Epithelial cell of prostate (primary cell): ENCODE measurements around the gene ERBB3.
A peak's percentile ranks its signal among the peaks of the same experiment; 100 is the strongest.

Source experiments
- DNase-seq: peaks from one replicate; pipeline ENCODE4 v3.0.0-alpha.2; 2011; ENCODE audit warnings: low read depth, low spot score
- H3K27ac ChIP-seq: fragments of 450-650 bp; 2 replicates; pipeline ENCODE4 v1.5.1; 2017; ENCODE audit warnings: mild to moderate bottlenecking

ERBB3 gene

DNA sequence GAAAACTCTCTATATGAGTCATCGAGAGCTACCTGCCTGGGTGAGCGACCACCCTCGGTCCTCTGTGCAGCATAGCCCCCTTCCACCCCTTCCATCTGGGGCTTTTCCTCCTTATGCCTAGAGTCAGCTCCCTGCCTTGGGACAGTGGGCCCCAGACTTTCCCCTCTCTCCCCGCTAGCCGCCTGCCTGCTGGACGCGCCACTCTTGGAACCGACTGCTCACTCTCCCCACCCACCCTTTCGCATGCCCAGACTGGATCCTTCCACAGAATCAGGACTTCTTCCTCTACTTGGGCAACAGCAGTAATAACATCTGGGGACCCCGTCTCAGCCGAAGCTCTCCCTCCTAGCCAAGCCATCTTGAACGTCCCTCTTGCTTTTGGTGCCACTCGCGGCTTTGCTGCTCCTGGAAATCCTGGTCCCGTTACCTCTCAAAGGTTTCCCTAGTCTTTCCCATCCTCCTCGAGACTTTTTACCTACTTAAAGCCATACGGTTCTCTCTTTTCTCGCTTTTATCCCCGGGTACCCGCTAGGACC is 48.8 kb downstream of the ERBB3 start:
- H3K27ac ChIP-seq, result peak overlapping the region; percentile 81
- DNase-seq, result no peak

DNA sequence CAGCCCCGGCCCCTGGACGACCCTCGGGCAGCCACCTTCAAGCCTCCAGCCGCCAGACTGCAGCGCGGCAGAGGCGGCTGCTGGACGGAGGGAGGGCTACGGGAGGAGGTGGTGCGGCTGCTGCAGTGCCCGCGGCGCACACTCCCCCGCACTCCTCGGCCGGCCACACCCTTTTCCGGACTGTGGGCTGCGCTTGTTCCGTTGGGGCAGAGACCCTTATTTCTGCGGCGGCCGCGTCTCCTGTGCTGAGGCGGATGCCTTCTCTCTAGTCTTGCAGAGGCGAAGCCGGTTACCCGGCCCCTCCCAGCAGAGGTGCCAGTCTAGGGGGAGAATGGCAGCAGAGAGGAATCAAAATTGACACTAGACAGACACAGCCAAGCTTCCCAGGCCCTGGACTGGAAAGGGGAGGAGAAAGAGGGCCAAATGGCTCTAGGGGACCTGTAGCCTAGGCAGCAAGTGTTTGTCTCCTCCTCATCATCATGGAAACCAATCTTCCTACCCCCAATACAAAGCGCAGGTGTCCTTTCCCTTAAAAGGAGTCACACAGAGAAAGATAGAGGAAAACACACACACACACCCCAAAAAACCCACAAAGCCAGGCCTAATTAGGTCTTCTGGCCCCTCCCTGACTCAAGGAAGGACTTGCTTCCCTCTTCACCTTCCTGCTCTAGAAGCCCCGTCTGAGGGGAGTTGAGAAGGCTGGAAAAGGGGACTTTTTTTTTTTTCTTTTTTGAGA is 49.4 kb downstream of the ERBB3 start:
- no peak for DNase-seq
- peak overlapping the region; percentile 81 for H3K27ac ChIP-seq

DNA sequence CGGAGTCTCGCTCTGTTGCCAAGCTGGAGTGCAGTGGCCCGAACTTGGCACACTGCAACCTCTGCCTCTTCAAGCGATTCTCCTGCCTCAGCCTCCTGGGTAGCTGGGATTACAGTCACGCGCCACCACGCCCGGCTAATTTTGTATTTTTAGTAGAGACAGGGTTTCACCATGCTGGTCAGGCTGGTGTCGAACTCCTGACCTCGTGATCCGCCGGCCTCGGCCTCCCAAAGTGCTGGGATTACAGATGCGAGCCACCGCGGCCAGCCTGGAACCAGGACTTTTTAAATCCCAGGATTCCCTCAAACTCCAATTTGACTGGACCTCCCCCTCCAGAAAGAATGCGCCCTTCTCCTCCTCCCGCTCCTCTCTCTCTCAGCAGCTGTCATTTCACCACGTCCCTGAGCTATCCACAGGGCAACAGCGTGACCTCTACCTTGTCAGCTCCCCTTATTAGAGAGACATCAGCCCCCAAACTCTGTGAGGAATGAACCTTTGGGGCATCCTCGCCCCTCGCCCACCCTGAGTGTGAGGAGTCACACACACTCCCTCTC is 50.1 kb downstream of the ERBB3 start:
- DNase-seq, result no peak
- H3K27ac ChIP-seq, result no peak overlapping the region

GRCh38 chr12:56130876-56131275 is 50.9 kb downstream of the ERBB3 start:
- H3K27ac ChIP-seq, result no peak overlapping the region
- no peak for DNase-seq

DNA sequence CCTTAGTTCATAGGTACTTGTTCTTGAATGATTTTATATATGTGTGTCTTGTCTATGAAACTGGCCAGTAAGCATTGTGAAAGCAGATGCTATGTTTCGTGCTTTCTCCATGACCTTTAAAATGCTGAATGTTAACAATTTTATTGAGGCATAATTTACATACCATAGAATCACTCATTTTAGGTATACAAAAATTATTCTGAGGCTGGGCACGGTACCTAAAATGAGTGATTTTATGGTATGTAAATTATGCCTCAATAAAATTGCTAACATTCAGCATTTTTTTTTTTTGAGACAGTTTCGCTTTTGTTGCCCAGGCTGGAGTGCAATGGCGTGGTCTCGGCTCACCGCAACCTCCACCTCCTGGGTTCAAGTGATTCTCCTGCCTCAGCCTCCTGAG is 54.9 kb downstream of the ERBB3 start:
- DNase-seq, result no peak
- no peak overlapping the region for H3K27ac ChIP-seq

- H3K27ac ChIP-seq, result no peak overlapping the region
- no peak for DNase-seq
These were observed 58.0 kb downstream of the ERBB3 start for GRCh38 chr12:56137853-56138571.

DNA sequence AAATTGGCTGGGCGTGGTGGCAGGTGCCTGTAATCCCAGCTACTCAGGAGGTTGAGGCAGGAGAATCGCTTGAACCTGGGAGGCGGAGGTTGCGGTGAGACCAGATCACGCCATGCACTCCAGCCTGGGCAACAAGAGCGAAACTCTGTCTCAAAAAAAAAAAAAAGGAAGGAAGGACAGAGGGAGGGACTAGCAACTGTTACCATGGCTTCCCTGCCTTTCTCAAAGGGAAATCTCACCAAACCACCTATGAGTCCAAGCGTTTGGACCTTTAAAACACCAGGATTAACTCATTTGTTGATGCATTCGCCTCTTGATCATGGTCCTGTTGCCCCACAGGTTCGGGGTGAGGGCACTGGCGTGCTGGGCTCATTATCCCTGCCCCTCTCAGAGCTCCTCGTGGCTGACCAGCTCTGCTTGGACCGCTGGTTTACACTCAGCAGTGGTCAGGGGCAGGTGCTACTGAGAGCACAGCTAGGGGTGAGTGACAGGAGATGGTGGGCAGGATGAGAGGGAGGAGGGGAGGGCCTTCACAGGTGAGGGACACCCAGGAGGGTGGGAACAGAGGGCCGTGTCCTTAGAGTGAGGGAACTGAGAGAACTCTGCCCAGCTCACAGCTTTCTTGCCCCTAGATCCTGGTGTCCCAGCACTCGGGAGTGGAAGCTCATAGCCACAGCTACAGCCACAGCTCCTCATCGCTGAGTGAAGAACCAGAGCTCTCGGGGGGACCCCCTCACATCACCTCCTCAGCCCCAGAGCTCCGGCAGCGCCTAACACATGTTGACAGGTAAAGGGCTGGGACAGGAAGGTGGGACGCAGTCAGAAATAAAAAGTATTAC is 62.2 kb downstream of the ERBB3 start:
- DNase-seq, result no peak
- no peak overlapping the region for H3K27ac ChIP-seq

- DNase-seq, result no peak
- no peak overlapping the region for H3K27ac ChIP-seq
These were observed 63.3 kb downstream of the ERBB3 start for GRCh38 chr12:56143217-56143616.

DNA sequence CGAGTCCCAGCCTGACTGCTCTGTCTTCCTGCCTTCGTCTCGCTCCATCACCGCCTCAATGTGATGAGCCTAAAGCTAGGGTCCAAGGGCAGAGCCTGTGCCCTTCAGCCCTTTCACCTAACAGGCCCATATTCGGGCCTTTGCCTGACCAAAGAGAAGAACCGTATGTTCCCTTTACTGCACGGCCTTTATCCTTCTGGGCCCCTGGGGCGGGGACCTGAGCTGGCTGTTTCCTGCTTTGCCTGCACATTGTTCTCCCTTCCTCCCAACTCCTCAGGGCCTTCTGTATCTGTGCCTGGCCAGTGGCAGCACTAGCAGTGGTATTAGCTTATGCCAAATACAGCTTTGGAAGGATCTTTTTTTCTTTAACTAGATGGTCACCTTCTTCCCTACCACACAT is 63.9 kb downstream of the ERBB3 start:
- DNase-seq, result no peak
- H3K27ac ChIP-seq, result no peak overlapping the region

- DNase-seq, result no peak
- H3K27ac ChIP-seq, result no peak overlapping the region
These were observed 65.3 kb downstream of the ERBB3 start for GRCh38 chr12:56145217-56145616.

GRCh38 chr12:56146492-56147460 is 66.8 kb downstream of the ERBB3 start:
- DNase-seq, result no peak
- H3K27ac ChIP-seq, result no peak overlapping the region

- no peak for DNase-seq
- no peak overlapping the region for H3K27ac ChIP-seq
These were observed 70.6 kb downstream of the ERBB3 start for GRCh38 chr12:56150563-56150962.

GRCh38 chr12:56151672-56152131 is 71.7 kb downstream of the ERBB3 start:
- peak overlapping the region; percentile 86 for H3K27ac ChIP-seq

GRCh38 chr12:56152132-56152755 is 72.3 kb downstream of the ERBB3 start, which contains the start of gene MYL6B:
Gene MYL6B (plus strand): TSS chr12:56152587. CDS start chr12:56153919, 1,332 bp downstream.
- peak; percentile 46 for DNase-seq

More at GRCh38 chr12:56151672-56152131, 71.7 kb downstream of the ERBB3 start:
- no peak for DNase-seq

More at GRCh38 chr12:56152132-56152755, 72.3 kb downstream of the ERBB3 start, which contains the start of gene MYL6B:
- peak within 1 kb of the TSS; percentile 86 for H3K27ac ChIP-seq
